Measurements from ENCODE around the gene SMARCB1. TPM values are rescaled to one million over a fixed set of nuclear protein-coding genes. Genes with fewer than 3 reads are reported as not detected.
A peak's percentile ranks its signal among the peaks of the same experiment; 100 is the strongest.

SMARCB1 gene
- total RNA-seq, 4 donors from 2014 or later = 33.7 to 61.3 (median 54.7) TPM

DNA sequence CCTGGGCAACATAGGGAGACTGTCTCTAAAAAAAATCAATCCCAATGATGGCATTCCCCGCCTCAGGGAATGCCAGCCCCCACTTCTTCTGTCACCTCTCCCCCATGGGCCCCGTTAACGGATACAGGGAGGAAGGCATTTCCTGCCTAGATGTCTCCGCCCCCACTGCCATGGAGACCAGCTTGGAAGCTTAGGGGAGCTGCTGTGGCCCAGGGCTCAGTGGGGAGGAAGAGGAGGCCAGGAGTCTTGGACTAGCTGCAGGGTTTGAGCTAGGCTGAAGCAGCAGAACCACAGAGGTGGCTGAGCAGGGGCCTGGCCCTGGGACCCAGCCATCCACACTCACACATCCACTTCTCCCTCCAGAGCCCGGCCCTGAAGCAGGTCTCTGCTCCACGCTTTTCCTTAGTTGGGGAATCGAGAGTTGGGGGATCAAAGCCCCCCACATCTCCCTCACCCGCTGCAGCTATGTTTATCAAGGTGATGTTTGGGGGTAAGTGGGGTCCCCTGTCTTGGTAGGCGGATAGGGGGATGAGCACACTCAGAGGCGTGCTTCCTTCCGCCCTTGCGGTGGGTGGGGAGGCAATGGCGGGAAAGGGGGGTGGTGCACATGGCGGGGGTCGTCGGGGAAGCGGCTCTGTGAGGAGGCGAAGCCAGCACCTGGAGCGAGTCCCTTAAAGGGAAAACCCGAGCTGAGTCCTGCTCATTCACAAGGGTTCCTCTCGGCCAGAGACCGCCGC is 23.8 kb upstream of the SMARCB1 start, which contains the start of gene C22orf15:
TSS of gene C22orf15 (plus strand) at position 149 of the 737 bp plus-strand sequence. CDS start at position 466, 317 bp downstream.
- H3K4me3 ChIP-seq = peak within 1 kb of the TSS in 1 of 4 donors; percentile 22
- 56% methylated on average over 9 to 23 of the region's 23 CpGs for WGBS, 2 donors (ENCODE audit: low coverage in 1 of 2)
- no peak for DNase-seq

DNA sequence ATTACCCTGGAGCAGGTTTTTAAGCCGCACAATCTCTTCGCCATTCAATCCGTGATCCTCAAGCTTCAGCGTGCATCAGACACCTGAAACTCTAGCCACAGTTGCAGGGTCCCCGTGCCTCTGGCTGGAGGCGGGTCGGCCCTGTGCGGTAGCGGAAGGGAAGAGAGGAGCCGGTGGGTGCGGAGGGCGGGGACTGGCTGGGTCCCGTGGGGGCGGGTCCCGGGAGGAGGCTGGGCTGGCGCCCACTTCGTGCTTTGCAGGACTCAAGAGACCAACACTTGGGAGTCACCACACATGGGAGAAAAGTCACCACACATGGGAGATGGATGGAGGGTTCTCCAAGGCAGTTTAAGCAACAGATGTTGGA is 23.2 kb upstream of the SMARCB1 start:
- Histone ChIP-seq H3K36me3 (no peaks in the 10 kb centered on the region), H3K4me1 (peaks cover 6 to 43% (median 24%) of the 10 kb centered on the region in 4 donors), H3K27me3 (no peaks in the 10 kb centered on the region), H3K9me3 (no peaks in the 10 kb centered on the region), H3K4me3 (peak overlapping the region in 1 of 4 donors; percentile 22), H3K27ac (no peak overlapping the region)
- in situ Hi-C loops (cut with MboI; ENCODE audit: low pct_ligation_motif_present in 1 of 4, low pct_unique_long_range_greater_than_20kb in 1 of 4, low sequenced_read_pairs in 3 of 4) (no loop called here), intact Hi-C loops (cut with DNase I; ENCODE audit: low total_unique reads) (no loop called here)
- TF ChIP-seq EP300 (IDR thresholded peaks at IDR 0.05; ENCODE audit: low read depth) (no peak), POLR2AphosphoS5 (IDR thresholded peaks at IDR 0.05) (no peak), POLR2A (IDR thresholded peaks at IDR 0.05) (no peak)
- TF ChIP-seq, protein P1, sequence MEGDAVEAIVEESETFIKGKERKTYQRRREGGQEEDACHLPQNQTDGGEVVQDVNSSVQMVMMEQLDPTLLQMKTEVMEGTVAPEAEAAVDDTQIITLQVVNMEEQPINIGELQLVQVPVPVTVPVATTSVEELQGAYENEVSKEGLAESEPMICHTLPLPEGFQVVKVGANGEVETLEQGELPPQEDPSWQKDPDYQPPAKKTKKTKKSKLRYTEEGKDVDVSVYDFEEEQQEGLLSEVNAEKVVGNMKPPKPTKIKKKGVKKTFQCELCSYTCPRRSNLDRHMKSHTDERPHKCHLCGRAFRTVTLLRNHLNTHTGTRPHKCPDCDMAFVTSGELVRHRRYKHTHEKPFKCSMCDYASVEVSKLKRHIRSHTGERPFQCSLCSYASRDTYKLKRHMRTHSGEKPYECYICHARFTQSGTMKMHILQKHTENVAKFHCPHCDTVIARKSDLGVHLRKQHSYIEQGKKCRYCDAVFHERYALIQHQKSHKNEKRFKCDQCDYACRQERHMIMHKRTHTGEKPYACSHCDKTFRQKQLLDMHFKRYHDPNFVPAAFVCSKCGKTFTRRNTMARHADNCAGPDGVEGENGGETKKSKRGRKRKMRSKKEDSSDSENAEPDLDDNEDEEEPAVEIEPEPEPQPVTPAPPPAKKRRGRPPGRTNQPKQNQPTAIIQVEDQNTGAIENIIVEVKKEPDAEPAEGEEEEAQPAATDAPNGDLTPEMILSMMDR (IDR thresholded peaks at IDR 0.05) = no peak
- DNase-seq = no peak
- 56 to 82% methylated on average over 7 to 17 of the region's 17 CpGs for WGBS, 2 donors (ENCODE audit: low coverage in 1 of 2)

More for the DNA sequence above, 23.8 kb upstream of the SMARCB1 start, which contains the start of gene C22orf15:
- intact Hi-C loops (cut with DNase I; ENCODE audit: low total_unique reads) (no loop called here), in situ Hi-C loops (cut with MboI; ENCODE audit: low pct_ligation_motif_present in 1 of 4, low pct_unique_long_range_greater_than_20kb in 1 of 4, low sequenced_read_pairs in 3 of 4) (no loop called here)
- no peak for TF ChIP-seq POLR2A (IDR thresholded peaks at IDR 0.05)
- no peak for TF ChIP-seq POLR2AphosphoS5 (IDR thresholded peaks at IDR 0.05)
- no peak for TF ChIP-seq EP300 (IDR thresholded peaks at IDR 0.05; ENCODE audit: low read depth)
- TF ChIP-seq, protein P1 (IDR thresholded peaks at IDR 0.05) = no peak
- H3K27me3 ChIP-seq = no peaks in the 10 kb centered on the region
- no peaks in the 10 kb centered on the region for H3K9me3 ChIP-seq
- peaks cover 4 to 40% (median 19%) of the 10 kb centered on the region in 4 donors for H3K4me1 ChIP-seq
- no peaks in the 10 kb centered on the region for H3K36me3 ChIP-seq
- no peak within 1 kb of the TSS for H3K27ac ChIP-seq

DNA sequence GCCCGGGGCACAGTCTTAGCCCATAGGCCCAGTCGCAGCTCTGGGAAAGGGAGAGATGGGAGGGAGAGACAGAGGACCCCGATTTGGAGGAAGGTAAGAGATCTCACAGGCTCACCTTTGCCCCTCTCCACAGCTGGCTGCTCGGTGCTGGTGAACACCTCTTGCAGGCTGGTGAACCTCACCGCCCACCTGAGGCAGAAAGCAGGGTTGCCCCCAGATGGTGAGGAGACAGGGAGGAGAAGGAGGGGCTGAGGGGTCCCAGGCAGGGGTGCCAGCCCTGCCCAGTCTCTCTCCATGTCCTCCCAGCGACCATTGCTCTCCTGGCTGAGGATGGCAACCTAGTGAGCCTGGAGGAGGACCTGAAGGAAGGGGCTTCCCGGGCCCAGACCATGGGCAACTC is 22.8 kb upstream of the SMARCB1 start:
- peak overlapping the region in 1 of 4 donors; percentile 22 for H3K4me3 ChIP-seq
- peaks cover 9 to 47% (median 27%) of the 10 kb centered on the region in 4 donors for H3K4me1 ChIP-seq
- H3K27ac ChIP-seq = no peak overlapping the region
- no peaks in the 10 kb centered on the region for H3K27me3 ChIP-seq
- H3K36me3 ChIP-seq = no peaks in the 10 kb centered on the region
- in situ Hi-C loops (cut with MboI; ENCODE audit: low pct_ligation_motif_present in 1 of 4, low pct_unique_long_range_greater_than_20kb in 1 of 4, low sequenced_read_pairs in 3 of 4) = no loop called here
- WGBS, 2 donors (ENCODE audit: low coverage in 1 of 2) = 76% methylated on average over 7 of the region's 7 CpGs; no CpG with 5 or more reads in 1 of the 2 donors
- no peak for DNase-seq
- intact Hi-C loops (cut with DNase I; ENCODE audit: low total_unique reads) = no loop called here
- H3K9me3 ChIP-seq = no peaks in the 10 kb centered on the region
- TF ChIP-seq, protein P1 (IDR thresholded peaks at IDR 0.05) = no peak
- no peak for TF ChIP-seq EP300 (IDR thresholded peaks at IDR 0.05; ENCODE audit: low read depth)

DNA sequence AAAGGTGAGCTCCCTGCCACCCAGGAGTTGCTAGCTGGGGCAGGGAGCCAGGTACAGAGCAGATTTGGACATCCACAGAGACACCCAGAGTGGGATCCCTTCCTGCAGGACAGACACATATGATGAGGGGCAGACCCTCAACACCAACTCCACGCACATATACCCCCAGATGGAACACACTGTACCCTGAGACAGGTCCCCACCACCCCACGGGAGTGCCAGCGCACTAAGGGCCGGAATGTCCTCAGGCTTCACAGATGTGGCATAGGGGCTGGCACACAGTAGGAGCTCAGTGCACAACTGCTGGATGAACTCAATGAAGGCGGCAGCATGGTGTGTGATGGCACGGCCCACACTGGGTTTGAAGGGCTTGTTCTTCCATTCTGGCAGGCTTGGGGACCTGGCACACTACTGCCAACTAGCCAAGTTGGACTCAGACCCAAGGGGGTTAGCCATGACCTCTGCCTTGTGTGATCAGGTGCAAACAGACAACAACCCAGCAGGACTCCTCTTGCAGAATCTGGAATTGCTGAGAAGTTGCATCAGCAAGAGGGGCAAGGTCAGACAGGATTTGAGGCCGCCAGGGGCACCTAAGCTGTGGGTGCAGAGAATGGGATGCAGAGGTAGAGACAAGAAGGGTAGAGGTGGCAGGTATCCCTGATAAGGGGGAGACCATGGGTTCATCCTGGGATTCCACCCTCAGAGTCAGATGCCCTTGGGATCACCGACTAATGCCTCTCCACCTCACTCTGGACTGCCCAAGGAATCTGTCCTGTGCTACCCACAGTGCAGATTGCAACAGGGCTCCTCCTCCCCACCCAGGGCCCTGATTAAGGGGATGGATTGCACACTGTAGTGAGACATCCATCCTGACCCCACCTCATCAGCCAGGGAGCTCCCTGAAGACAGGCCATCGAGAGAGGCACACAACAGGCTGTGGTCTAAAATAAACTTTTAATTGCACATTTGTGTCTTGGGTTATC is 21.6 kb upstream of the SMARCB1 start:
- Histone ChIP-seq H3K27ac (no peak overlapping the region), H3K36me3 (no peaks in the 10 kb centered on the region), H3K27me3 (no peaks in the 10 kb centered on the region), H3K4me1 (peaks cover 13 to 51% (median 27%) of the 10 kb centered on the region in 4 donors), H3K4me3 (no peak overlapping the region), H3K9me3 (no peaks in the 10 kb centered on the region)
- intact Hi-C loops (cut with DNase I; ENCODE audit: low total_unique reads) (no loop called here), in situ Hi-C loops (cut with MboI; ENCODE audit: low pct_ligation_motif_present in 1 of 4, low pct_unique_long_range_greater_than_20kb in 1 of 4, low sequenced_read_pairs in 3 of 4) (no loop called here)
- no peak for DNase-seq
- TF ChIP-seq, protein P1 (IDR thresholded peaks at IDR 0.05) = no peak
- no peak for TF ChIP-seq POLR2AphosphoS5 (IDR thresholded peaks at IDR 0.05)
- no peak for TF ChIP-seq POLR2A (IDR thresholded peaks at IDR 0.05)
- TF ChIP-seq EP300 (IDR thresholded peaks at IDR 0.05; ENCODE audit: low read depth) = no peak
- 90% methylated on average over 9 of the region's 9 CpGs; no CpG with 5 or more reads in 1 of the 2 donors for WGBS, 2 donors (ENCODE audit: low coverage in 1 of 2)

All from transverse colon (tissue), 4 donors.